ENCODE measurements around the gene CYB561D1.
"Not testable (repeated sequence)": the region's sequence is repeated elsewhere in the genome, so short reads cannot be mapped to it uniquely, and the experiment has no call there.

The CYB561D1 gene

DNA sequence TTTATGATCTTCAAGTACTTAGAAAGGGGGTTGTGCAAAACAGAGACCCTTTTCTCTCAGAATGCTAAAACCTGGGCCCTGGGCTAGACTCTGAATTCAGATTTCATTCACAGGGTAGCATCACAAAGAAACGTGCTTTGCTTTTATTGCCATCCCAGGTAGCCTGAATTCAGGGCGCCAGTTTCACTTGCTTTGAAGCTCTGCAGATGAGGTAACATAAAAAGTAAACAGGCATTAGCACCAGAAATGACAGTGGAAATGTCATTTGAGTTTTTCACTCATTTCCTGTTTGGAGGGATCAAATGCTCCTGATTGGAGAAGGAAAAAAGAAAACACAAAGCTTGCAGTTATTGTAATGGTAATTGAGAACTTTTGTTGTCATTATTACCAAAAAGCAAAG is 25.0 kb upstream of the CYB561D1 start:
- H3K9ac ChIP-seq (ENCODE audit: low read depth, low read length): no peak overlapping the region

DNA sequence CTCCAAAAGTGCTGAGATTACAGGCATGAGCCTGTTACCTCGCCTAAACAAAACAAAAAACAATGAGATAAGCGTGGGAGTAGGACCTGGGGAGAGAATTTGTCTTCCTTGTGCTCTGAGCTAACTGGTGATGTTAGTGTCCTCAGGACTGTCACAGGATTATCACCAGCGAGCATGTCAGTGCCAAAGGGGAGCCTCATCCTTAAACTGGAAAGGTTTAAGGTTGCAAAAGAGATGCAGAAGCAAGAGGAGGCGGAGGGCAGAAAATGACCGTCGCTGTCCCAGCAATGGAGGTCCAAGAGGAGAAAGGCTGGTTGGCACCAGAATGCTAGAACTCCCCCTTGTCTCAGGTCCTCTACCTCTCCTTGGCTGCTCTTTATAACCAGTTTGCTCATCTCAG is 23.6 kb upstream of the CYB561D1 start:
- Histone ChIP-seq H3K4me3 (ENCODE audit: low read length) (no peak overlapping the region), H3K27ac (ENCODE audit: low read length) (no peak overlapping the region), H3K9me3 (ENCODE audit: insufficient read depth, low read depth, low read length) (no peaks in the 10 kb centered on the region), H3K36me3 (ENCODE audit: insufficient read depth, low read depth, low read length) (no peaks in the 10 kb centered on the region), H3K9ac (ENCODE audit: low read depth, low read length) (no peak overlapping the region), H3K4me1 (ENCODE audit: insufficient read depth, low read length) (peaks cover 7% of the 10 kb centered on the region; the same call in 1 of the 2 replicates), H3K27me3 (ENCODE audit: insufficient read depth, low read length) (peaks cover 55% of the 10 kb centered on the region)

More for the DNA sequence above, 25.0 kb upstream of the CYB561D1 start:
- no peaks in the 10 kb centered on the region for H3K36me3 ChIP-seq (ENCODE audit: insufficient read depth, low read depth, low read length)
- peaks cover 69% of the 10 kb centered on the region for H3K27me3 ChIP-seq (ENCODE audit: insufficient read depth, low read length)
- H3K4me1 ChIP-seq (ENCODE audit: insufficient read depth, low read length): peaks cover 7% of the 10 kb centered on the region; the same call in 1 of the 2 replicates
- no peak overlapping the region for H3K27ac ChIP-seq (ENCODE audit: low read length)
- no peaks in the 10 kb centered on the region for H3K9me3 ChIP-seq (ENCODE audit: insufficient read depth, low read depth, low read length)
- H3K4me3 ChIP-seq (ENCODE audit: low read length): no peak overlapping the region

DNA sequence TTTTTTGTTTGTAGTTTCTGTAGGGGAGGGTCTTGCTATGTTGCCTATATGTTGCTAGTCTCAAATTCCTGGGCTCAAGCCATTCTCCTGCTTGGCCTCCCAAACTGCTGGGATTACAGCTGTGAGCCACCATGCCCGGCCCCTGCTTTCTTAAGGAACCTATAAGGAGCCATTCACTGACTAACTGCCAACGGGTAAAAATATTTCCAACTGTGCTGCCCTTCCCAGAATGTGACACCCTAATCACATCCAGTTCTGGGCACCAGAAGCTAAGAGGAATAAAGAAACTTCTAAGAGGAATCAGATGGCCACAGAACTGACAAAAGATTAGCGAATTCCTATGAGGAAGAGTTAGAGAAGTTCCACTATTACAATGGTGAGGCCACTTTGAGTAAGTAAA is 21.1 kb upstream of the CYB561D1 start:
- H3K4me1 ChIP-seq (ENCODE audit: insufficient read depth, low read length): peaks cover 7% of the 10 kb centered on the region; the same call in 1 of the 2 replicates
- no peak overlapping the region for H3K27ac ChIP-seq (ENCODE audit: low read length)
- peaks cover 30% of the 10 kb centered on the region for H3K27me3 ChIP-seq (ENCODE audit: insufficient read depth, low read length)
- no peak overlapping the region for H3K4me3 ChIP-seq (ENCODE audit: low read length)
- no peaks in the 10 kb centered on the region for H3K9me3 ChIP-seq (ENCODE audit: insufficient read depth, low read depth, low read length)
- no peaks in the 10 kb centered on the region for H3K36me3 ChIP-seq (ENCODE audit: insufficient read depth, low read depth, low read length)
- no peak overlapping the region for H3K9ac ChIP-seq (ENCODE audit: low read depth, low read length)

DNA sequence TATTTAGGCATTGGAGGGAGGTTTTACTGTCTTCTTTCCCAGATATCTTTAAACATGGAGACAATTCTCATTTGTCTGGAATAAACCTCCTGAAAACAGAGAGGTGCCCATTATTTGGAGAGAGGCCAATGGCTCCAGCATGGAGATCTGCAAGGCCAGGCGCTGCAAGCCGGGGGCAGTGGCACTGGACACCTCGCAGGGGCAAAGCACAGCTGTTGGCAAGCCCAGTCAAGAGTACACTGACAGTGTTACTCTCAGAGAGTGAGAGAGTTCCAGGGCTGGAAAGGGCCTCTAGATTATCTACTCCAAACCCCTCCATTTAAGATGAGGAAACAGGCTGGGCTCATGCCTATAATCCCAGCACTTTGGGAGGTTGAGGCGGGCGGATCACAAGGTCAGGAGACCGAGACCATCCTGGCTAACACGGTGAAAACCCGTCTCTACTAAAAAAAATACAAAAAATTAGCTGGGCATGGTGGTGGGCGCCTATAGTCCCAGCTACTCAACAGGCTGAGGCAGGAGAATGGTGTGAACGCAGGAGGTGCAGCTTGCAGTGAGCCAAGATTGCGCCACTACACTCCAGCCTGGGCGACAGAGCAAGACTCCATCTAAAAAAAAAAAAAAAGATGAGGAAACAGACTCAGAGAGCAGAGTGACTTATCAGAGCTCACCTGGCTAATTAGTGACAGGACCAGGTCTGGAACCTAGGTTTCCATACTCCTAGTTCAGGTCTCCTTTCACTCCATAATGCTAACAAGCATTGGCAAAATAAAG is 20.4 kb upstream of the CYB561D1 start:
- peaks cover 23% of the 10 kb centered on the region for H3K27me3 ChIP-seq (ENCODE audit: insufficient read depth, low read length)

DNA sequence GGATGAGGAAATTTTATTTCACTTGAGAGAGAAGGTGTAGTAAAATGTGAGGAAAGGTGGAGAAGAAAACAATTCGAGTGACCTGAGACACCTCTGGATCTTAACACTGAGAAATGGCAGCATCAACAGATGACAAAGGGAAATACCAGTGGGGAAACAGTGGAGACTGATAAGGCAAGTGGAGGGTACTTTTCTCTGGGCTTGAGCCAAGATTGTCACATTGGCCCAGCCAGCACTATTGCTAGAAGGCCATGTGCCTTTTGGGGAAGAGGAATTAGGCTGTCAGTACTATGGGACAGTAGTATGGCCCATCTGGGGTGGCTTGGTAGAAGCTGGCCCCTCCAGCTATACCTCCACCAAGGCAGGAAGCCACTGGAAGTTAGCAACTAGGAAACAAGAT is 19.2 kb upstream of the CYB561D1 start:
- Histone ChIP-seq H3K27ac (ENCODE audit: low read length) (no peak overlapping the region), H3K9me3 (ENCODE audit: insufficient read depth, low read depth, low read length) (no peaks in the 10 kb centered on the region), H3K4me1 (ENCODE audit: insufficient read depth, low read length) (no peaks in the 10 kb centered on the region), H3K27me3 (ENCODE audit: insufficient read depth, low read length) (peaks cover 12% of the 10 kb centered on the region), H3K9ac (ENCODE audit: low read depth, low read length) (no peak overlapping the region), H3K36me3 (ENCODE audit: insufficient read depth, low read depth, low read length) (no peaks in the 10 kb centered on the region), H3K4me3 (ENCODE audit: low read length) (no peak overlapping the region)

More for the DNA sequence above, 20.4 kb upstream of the CYB561D1 start:
- H3K9me3 ChIP-seq (ENCODE audit: insufficient read depth, low read depth, low read length); H3K4me1 ChIP-seq (ENCODE audit: insufficient read depth, low read length); H3K9ac ChIP-seq (ENCODE audit: low read depth, low read length); H3K27ac ChIP-seq (ENCODE audit: low read length); H3K4me3 ChIP-seq (ENCODE audit: low read length); H3K36me3 ChIP-seq (ENCODE audit: insufficient read depth, low read depth, low read length): not testable (repeated sequence)

DNA sequence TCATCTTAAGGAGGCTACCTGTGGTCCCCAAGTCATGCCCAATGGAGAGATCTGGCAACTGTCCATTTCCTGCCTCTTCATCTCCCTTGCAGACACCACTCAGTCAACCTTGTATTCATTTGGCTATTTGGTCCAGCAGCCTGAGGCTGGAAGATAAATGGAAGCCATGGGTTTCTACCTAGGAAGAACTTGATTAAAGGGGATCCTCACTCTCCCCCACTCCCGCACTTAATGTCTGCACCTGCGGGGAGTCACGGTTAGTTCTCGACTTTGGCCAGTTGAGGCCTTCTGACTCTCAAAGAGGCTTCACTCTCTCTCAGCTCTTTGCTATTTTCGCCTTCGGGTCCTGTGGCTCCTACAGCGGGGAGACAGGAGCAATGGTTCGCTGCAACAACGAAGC is 18.6 kb upstream of the CYB561D1 start:
- no peak overlapping the region for H3K4me3 ChIP-seq (ENCODE audit: low read length)
- H3K9ac ChIP-seq (ENCODE audit: low read depth, low read length): no peak overlapping the region
- H3K27me3 ChIP-seq (ENCODE audit: insufficient read depth, low read length): peaks cover 8% of the 10 kb centered on the region
- no peaks in the 10 kb centered on the region for H3K36me3 ChIP-seq (ENCODE audit: insufficient read depth, low read depth, low read length)
- H3K9me3 ChIP-seq (ENCODE audit: insufficient read depth, low read depth, low read length): no peaks in the 10 kb centered on the region
- H3K4me1 ChIP-seq (ENCODE audit: insufficient read depth, low read length): no peaks in the 10 kb centered on the region
- no peak overlapping the region for H3K27ac ChIP-seq (ENCODE audit: low read length)

DNA sequence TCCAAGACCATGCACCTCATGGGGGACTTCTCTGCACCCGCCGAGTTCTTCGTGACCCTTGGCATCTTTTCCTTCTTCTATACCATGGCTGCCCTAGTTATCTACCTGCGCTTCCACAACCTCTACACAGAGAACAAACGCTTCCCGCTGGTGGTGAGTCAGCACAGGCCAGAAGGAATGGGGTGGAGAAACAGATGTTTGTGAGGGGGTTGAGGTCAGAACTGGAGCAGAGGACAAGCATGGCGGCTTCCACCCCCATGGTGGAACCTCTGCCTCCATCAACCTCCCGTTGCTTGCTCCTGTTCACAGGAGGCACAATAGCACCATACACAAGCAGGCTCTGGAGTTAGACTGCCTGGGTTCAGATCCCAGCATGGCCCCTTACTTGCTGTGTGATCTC is 17.1 kb upstream of the CYB561D1 start:
- Histone ChIP-seq H3K9ac (ENCODE audit: low read depth, low read length) (no peak overlapping the region), H3K4me1 (ENCODE audit: insufficient read depth, low read length) (no peaks in the 10 kb centered on the region), H3K9me3 (ENCODE audit: insufficient read depth, low read depth, low read length) (no peaks in the 10 kb centered on the region), H3K27ac (ENCODE audit: low read length) (no peak overlapping the region), H3K36me3 (ENCODE audit: insufficient read depth, low read depth, low read length) (no peaks in the 10 kb centered on the region), H3K27me3 (ENCODE audit: insufficient read depth, low read length) (peaks cover 3% of the 10 kb centered on the region), H3K4me3 (ENCODE audit: low read length) (no peak overlapping the region)

DNA sequence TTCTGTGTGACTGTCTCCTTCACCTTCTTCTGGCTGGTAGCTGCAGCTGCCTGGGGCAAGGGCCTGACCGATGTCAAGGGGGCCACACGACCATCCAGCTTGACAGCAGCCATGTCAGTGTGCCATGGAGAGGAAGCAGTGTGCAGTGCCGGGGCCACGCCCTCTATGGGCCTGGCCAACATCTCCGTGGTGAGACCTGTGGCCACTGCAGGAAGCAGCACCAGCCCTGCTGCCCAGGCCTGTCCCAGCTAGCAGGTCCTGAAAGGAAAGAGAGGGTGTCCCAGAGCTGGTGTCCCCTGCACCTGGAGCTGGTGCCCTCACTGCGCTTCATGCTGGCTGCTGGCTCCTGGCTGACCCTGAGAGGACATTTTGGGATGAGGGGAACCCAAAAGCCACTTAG is 16.1 kb upstream of the CYB561D1 start:
- no peaks in the 10 kb centered on the region for H3K36me3 ChIP-seq (ENCODE audit: insufficient read depth, low read depth, low read length)
- H3K4me3 ChIP-seq (ENCODE audit: low read length): no peak overlapping the region
- no peak overlapping the region for H3K27ac ChIP-seq (ENCODE audit: low read length)
- H3K9ac ChIP-seq (ENCODE audit: low read depth, low read length): no peak overlapping the region
- no peaks in the 10 kb centered on the region for H3K9me3 ChIP-seq (ENCODE audit: insufficient read depth, low read depth, low read length)
- H3K27me3 ChIP-seq (ENCODE audit: insufficient read depth, low read length): peaks cover 10% of the 10 kb centered on the region
- no peaks in the 10 kb centered on the region for H3K4me1 ChIP-seq (ENCODE audit: insufficient read depth, low read length)

DNA sequence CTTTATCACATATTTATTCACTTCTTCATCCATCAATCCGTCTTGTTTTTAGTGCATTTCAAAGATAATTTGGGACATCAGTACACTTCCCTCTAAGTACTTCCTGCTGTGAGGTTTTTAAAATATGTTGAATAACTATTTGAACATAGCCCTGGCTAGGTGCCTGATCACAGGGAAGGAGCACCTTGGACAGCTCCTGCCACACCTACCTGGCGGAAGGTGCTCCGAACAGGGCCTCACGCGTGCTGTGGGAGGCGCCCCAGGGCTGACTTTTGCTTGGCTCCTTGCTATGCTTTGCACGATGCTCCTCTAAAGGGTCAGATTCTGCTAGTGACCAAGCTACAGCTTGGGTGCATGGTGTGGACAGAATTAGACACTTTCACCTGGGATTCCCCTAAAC is 15.1 kb upstream of the CYB561D1 start:
- no peaks in the 10 kb centered on the region for H3K36me3 ChIP-seq (ENCODE audit: insufficient read depth, low read depth, low read length)
- H3K27me3 ChIP-seq (ENCODE audit: insufficient read depth, low read length): peaks cover 10% of the 10 kb centered on the region
- H3K27ac ChIP-seq (ENCODE audit: low read length): no peak overlapping the region
- no peak overlapping the region for H3K9ac ChIP-seq (ENCODE audit: low read depth, low read length)
- no peaks in the 10 kb centered on the region for H3K9me3 ChIP-seq (ENCODE audit: insufficient read depth, low read depth, low read length)
- H3K4me1 ChIP-seq (ENCODE audit: insufficient read depth, low read length): no peaks in the 10 kb centered on the region
- no peak overlapping the region for H3K4me3 ChIP-seq (ENCODE audit: low read length)

DNA sequence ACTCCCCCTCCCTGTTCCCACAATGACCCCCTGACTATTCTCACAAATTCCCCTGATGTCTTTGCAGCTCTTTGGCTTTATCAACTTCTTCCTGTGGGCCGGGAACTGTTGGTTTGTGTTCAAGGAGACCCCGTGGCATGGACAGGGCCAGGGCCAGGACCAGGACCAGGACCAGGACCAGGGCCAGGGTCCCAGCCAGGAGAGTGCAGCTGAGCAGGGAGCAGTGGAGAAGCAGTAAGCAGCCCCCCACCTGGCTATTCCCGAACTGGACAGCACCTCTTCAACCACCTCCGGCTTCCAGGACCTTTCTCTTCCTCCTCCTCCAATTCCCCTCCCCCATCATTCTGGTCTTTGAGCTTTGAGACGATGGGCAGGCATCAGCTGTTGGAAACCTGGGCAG is 14.6 kb upstream of the CYB561D1 start:
- no peaks in the 10 kb centered on the region for H3K36me3 ChIP-seq (ENCODE audit: insufficient read depth, low read depth, low read length)
- no peak overlapping the region for H3K4me3 ChIP-seq (ENCODE audit: low read length)
- no peaks in the 10 kb centered on the region for H3K9me3 ChIP-seq (ENCODE audit: insufficient read depth, low read depth, low read length)
- no peaks in the 10 kb centered on the region for H3K4me1 ChIP-seq (ENCODE audit: insufficient read depth, low read length)
- H3K27ac ChIP-seq (ENCODE audit: low read length): no peak overlapping the region
- peaks cover 10% of the 10 kb centered on the region for H3K27me3 ChIP-seq (ENCODE audit: insufficient read depth, low read length)
- H3K9ac ChIP-seq (ENCODE audit: low read depth, low read length): no peak overlapping the region

DNA sequence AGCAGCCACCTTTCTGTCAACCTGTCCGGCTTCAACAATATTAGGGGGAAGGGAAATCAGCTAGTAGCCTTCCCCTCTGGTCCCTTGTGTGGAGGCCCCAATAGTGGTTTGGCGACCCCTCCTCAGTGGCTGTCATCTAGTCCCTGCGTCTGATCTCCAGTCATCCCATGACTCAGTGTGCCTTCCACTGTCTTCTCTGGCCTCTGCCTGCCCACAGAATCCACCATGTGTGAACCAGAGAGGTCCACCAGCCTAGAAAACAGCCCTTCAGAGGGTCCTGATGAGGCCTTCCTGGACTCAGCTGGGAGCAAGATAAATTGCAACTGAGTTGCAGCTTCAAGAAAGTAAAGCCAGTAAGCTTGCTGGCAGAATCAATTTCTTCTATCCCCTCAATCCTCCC is 14.0 kb upstream of the CYB561D1 start:
- H3K4me3 ChIP-seq (ENCODE audit: low read length): no peak overlapping the region
- H3K27me3 ChIP-seq (ENCODE audit: insufficient read depth, low read length): peaks cover 10% of the 10 kb centered on the region
- no peaks in the 10 kb centered on the region for H3K9me3 ChIP-seq (ENCODE audit: insufficient read depth, low read depth, low read length)
- no peaks in the 10 kb centered on the region for H3K36me3 ChIP-seq (ENCODE audit: insufficient read depth, low read depth, low read length)
- no peak overlapping the region for H3K9ac ChIP-seq (ENCODE audit: low read depth, low read length)
- H3K27ac ChIP-seq (ENCODE audit: low read length): no peak overlapping the region
- H3K4me1 ChIP-seq (ENCODE audit: insufficient read depth, low read length): peaks cover 1% of the 10 kb centered on the region; the same call in 1 of the 2 replicates

DNA sequence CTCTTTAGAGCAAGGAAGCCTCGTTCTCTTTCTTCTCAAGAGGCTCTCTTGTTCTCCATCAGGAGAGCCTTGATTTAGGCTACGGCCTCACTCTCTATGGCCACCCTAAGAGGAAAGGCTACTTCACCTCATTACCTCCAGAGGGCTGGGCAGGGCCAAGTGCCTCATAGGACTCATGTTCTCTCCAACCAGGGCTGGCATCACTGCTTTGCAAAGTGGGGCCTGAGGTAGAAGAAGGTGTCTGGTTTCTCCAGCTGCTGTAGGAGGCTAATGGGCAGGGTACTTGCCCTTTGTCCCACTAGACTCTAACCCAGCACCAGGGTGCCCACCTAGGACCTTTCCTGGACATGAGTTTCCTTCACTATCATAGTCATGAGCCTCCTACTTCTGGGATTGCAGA is 12.2 kb upstream of the CYB561D1 start:
- no peaks in the 10 kb centered on the region for H3K9me3 ChIP-seq (ENCODE audit: insufficient read depth, low read depth, low read length)
- H3K9ac ChIP-seq (ENCODE audit: low read depth, low read length): no peak overlapping the region
- peaks cover 10% of the 10 kb centered on the region for H3K27me3 ChIP-seq (ENCODE audit: insufficient read depth, low read length)

More for the DNA sequence above, 12.2 kb upstream of the CYB561D1 start:
- Histone ChIP-seq H3K36me3 (ENCODE audit: insufficient read depth, low read depth, low read length) (no peaks in the 10 kb centered on the region; the same call in 1 of the 2 replicates), H3K4me3 (ENCODE audit: low read length) (no peak overlapping the region), H3K4me1 (ENCODE audit: insufficient read depth, low read length) (peaks cover 8% of the 10 kb centered on the region; the same call in 1 of the 2 replicates), H3K27ac (ENCODE audit: low read length) (no peak overlapping the region)

All from iPS-20b (cell line).